GM18870 (cell line): Measurements from ENCODE around the gene GPR137C.

Experiments used
- ATAC-seq: cut with Tn5 transposase; IDR thresholded peaks from one replicate; pipeline ENCODE4 v1.9.1; 2021; ENCODE audit warnings: moderate library complexity; ENCODE audit not compliant: unreplicated experiment

The GPR137C gene, protein sequence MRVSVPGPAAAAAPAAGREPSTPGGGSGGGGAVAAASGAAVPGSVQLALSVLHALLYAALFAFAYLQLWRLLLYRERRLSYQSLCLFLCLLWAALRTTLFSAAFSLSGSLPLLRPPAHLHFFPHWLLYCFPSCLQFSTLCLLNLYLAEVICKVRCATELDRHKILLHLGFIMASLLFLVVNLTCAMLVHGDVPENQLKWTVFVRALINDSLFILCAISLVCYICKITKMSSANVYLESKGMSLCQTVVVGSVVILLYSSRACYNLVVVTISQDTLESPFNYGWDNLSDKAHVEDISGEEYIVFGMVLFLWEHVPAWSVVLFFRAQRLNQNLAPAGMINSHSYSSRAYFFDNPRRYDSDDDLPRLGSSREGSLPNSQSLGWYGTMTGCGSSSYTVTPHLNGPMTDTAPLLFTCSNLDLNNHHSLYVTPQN

GRCh38 chr14:52552063-52552988 lies at the start of gene GPR137C, which contains the start of gene TXNDC16:
Gene GPR137C (plus strand): TSS chr14:52552836. CDS start chr14:52553148, 312 bp downstream.
Gene TXNDC16 (minus strand): TSS chr14:52552505. CDS start chr14:52543557, 8,948 bp downstream.
- ATAC-seq, result peak; percentile 97

DNA sequence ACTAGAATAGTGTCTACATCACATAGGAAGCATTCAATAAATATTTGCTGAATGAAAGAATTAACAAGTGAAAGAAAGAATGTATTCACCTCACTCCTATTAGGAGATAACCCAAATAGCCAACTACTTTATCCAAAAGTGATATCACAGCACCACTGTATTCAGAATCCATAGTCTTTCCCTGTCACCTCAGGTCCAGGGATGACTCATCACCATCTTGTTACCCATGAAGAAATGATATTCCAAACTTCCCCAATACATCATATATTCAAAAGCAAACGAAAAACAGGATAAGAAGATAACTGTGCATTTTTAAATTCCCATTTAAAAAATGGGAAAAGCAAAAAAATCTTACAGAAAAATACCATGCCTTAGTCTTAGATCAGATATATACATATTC lies 39.4 kb upstream of the GPR137C start:
- ATAC-seq, result no peak

- no peak for ATAC-seq
Measured at GRCh38 chr14:52514046-52514811, 38.4 kb upstream of the GPR137C start.

GRCh38 chr14:52522033-52522432 lies 30.6 kb upstream of the GPR137C start:
- ATAC-seq, result no peak

- ATAC-seq, result no peak
Measured at GRCh38 chr14:52522581-52523345, 29.9 kb upstream of the GPR137C start.

DNA sequence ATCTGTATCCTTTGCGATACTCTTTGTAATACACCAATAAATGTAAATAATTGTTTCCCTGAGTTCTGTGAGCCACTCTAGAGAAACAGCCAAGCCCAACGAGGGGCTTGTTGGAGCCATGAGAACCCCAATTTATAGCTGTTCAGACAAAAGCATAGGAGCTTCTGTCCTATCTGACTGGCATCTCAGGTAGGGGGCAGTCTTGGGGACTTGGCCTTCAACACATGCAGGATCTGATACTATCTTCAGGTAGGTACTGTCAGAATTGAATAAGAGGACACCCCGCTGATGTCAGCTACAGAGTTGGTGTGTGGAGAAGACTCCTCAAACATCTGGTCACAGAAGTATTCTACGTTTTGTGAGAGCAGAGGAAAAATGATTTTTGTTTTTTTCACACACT lies 25.6 kb upstream of the GPR137C start:
- ATAC-seq, result no peak

- ATAC-seq, result no peak
Measured at GRCh38 chr14:52531481-52531880, 21.2 kb upstream of the GPR137C start.

DNA sequence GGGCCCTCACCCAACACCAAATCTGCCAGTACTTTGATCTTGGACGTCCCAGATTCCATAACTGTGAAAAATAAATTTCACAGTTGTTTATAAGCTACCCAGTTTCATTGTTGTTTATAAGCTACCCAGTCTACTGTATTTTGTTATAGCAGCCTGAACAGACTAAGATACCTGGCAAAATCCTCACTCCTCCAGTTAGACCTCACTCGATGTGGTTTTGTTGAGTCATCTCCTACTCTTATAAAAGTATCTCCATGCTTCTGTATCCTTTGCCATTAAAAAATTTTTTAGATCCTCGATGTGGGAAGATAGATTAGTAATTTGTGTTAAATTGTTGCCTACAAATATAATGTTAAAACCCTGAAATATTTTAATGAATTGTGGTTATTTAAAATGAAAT lies 16.4 kb upstream of the GPR137C start:
- no peak for ATAC-seq

GRCh38 chr14:52538623-52539022 lies 14.0 kb upstream of the GPR137C start:
- ATAC-seq, result no peak

DNA sequence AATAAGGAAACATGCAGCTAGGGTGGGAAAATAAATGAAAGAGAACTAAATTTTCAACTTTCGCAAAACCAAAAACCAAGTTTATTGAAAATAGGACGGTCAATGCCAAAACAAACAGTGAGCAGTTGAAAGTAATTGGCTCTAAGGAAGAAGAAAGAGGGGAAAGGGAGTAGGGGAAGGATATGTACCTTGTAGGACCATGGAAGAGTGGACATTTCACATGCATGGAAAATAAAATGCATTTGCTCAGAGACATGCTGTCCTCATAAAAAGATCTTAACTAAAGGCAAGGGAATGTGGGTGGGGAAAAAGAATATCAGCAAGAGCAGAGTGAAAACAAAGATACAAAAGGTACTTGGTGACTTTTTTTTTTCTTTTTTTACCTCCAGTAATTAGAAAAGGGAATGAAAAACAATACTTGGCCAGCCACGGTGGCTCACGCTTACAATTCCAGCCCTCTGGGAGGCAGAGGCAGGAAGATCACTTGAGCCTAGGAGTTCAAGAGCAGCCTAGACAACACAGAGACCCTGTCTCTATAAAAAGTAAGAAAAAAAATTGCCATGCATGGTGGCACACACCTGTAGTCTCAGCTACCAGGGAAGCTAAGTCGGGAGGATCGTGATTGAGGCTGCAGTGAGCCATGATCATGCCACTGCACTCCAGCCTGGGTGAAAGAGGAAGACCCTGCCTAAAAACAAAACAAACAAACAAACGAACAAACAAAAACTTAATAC lies 6.9 kb upstream of the GPR137C start:
- no peak for ATAC-seq

DNA sequence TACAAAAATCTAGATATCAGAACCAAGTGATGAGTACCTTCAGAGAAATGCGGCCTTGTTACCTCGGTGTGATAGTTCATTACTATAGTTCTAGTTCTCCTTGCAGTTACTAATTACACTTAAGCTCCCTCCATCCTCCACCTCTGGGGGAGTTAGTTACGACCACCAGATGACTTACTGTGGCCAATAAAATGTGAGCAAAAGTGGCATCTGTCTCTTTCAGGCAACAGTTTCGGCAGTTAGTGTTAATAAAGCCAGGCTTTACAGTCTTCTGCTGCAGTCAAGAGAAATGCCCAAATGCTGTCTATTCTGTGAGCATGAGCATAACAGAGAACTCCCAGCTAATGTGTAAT lies 6.3 kb upstream of the GPR137C start:
- ATAC-seq, result no peak

- ATAC-seq, result no peak
Measured at GRCh38 chr14:52547027-52547426, 5.6 kb upstream of the GPR137C start.

DNA sequence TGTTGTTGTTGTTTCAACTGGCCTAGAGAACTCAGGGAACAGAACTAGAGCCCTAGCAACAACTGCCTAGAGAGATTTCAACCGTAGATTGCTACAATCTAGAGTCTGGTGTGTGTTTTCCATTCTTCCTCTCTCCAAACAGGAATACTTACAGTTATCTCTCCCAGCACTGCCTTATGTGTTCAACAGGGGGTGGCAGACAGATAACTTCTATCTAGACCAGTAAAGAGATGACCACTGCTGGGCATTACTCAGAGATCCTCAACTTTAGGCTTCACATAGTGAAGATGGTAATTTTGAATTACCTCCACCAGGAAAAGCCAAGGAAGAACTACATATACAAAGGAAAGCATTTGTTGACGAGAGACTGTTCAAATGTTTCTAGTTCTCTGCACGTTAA lies 5.1 kb upstream of the GPR137C start:
- no peak for ATAC-seq

DNA sequence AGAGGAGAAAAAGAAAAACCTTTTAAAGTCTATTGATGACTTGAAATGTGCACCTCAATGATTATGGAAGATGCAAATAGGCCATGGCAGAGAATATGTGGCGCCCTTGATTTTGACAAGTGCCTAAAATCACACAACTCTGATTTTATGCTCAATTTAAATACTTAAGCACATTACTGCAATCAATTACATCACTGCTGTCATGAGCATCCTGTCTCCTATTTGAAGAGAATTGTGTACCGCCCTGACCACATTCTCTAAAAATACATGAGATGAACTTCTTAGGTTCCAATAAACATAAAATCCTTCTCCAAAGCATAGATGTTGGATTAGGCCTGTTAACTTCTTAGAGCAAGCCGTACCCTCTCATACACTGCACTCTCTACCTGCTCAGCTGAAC lies 2.0 kb upstream of the GPR137C start:
- ATAC-seq, result no peak

- ATAC-seq, result no peak
Measured at GRCh38 chr14:52551205-52551604, 1.4 kb upstream of the GPR137C start.

- ATAC-seq, result no peak
Measured at GRCh38 chr14:52551696-52552062, 957 bp upstream of the GPR137C start.

- ATAC-seq, result no peak
Measured at GRCh38 chr14:52553002-52553670, 500 bp downstream of the GPR137C start.

DNA sequence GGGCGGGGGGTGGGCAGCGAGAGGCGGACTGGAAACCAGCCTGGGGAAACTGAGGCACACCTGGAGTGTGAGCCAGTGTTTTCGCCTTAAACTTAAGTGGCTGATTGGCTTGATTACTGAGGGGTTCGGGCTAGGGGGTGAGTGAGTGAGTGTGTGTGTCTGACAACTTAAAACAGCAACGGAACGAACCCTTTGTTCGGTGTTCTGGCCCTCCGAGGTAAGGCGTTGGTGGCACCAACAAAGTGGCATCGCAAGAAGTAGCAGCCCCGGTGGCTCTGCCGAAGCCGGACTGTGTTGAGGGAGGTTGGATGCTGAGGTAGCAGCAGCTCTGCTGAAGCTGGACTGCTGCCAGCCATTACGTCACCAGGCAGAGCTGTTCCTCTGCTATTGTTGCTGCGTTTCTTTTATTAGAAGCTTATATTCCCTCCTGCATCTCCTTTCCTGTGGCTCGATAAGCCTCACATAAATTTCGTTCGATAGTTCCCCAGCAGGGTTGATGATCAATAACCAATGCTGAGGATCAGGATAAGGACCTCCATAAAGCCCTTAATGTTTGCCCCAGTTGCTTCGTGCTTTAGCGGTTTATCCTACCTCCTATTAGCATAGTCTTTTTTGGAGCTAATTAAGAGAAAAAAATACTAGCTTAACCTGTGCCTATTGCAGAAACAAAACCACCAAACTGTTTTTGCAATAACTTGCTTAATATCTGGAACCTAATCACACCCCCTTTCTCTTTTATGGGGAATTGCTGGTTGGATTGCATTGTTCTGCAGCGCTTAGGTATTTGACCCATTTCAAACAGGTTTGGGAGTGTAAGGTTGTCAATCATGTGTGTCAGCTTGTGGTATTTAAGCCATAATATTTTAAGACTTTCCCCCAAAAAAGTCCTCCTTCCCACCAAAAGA lies 1.3 kb downstream of the GPR137C start:
- no peak for ATAC-seq
